HEK293 (cell line): ENCODE measurements around the gene IGF1R.

Experiments
- CTCF ChIA-PET: fragments of 350-600 bp; formaldehyde crosslinking; extraction: SDS; loops from one replicate; lab custom pipeline; 2021; ENCODE audit warnings: antibody characterized with exemption; lab: Yijun Ruan, JAX
- POLR2A ChIA-PET: fragments of 300-600 bp; formaldehyde crosslinking; extraction: SDS; loops from one replicate; lab custom pipeline; 2020; ENCODE audit warnings: antibody characterized with exemption, inconsistent platforms; lab: Yijun Ruan, JAX
- H3K27ac ChIP-seq: fragments of 200-500 bp; sonication (Bioruptor generic); 2 replicates; pipeline ENCODE4 v1.5.1; 2014; ENCODE audit warnings: low read depth, low read length, control low read depth, inconsistent platforms; ENCODE audit errors: extremely low read depth
- H3K36me3 ChIP-seq, 2 experiments: fragments of 200-500 bp in 1 of 2; sonication (Bioruptor generic) in 1 of 2; 1 replicate in 1 of 2; 2 replicates in 1 of 2; pipeline ENCODE4 v1.5.1; 2014 to 2017; ENCODE audit warnings: inconsistent platforms in 2 of 2, low read length in 2 of 2; ENCODE audit not compliant: control insufficient read depth in 2 of 2, insufficient read depth in 1 of 2
- H3K4me1 ChIP-seq: fragments of 200-500 bp; sonication (Bioruptor generic); 2 replicates; pipeline ENCODE4 v1.5.1; 2014; ENCODE audit warnings: mild to moderate bottlenecking, low read length, inconsistent platforms; ENCODE audit not compliant: control insufficient read depth, insufficient read depth
- H3K4me3 ChIP-seq: 2 replicates; pipeline ENCODE4 v1.5.1; 2011; ENCODE audit warnings: low read depth, mild to moderate bottlenecking, control low read depth, low read length, moderate library complexity
- H3K9me3 ChIP-seq: fragments of 200-500 bp; sonication (Bioruptor generic); 2 replicates; pipeline ENCODE4 v1.5.1; 2014; ENCODE audit warnings: low read depth, low read length, inconsistent platforms; ENCODE audit not compliant: control insufficient read depth, insufficient read depth
- BCL6B ChIP-seq: fragments of 450-650 bp; formaldehyde crosslinking; IDR thresholded peaks from 2 replicates; pipeline ENCODE4 v1.5.1; 2017; ENCODE audit warnings: missing biosample characterization, missing genetic modification characterization
- GFI1B ChIP-seq: fragments of 450-650 bp; formaldehyde crosslinking; IDR thresholded peaks from 2 replicates; pipeline ENCODE4 v1.5.1; 2016; ENCODE audit warnings: missing biosample characterization, missing genetic modification characterization
- GLI4 ChIP-seq: fragments of 450-650 bp; formaldehyde crosslinking; IDR thresholded peaks from 2 replicates; pipeline ENCODE4 v1.5.1; 2016; ENCODE audit warnings: missing biosample characterization, missing genetic modification characterization
- PRDM1 ChIP-seq: fragments of 450-650 bp; formaldehyde crosslinking; IDR thresholded peaks from 2 replicates; pipeline ENCODE4; 2016; ENCODE audit warnings: missing biosample characterization, missing genetic modification characterization
- SCRT1 ChIP-seq: fragments of 450-650 bp; formaldehyde crosslinking; IDR thresholded peaks from 2 replicates; pipeline ENCODE4 v1.5.1; 2016; ENCODE audit warnings: missing biosample characterization, missing genetic modification characterization, borderline replicate concordance
- ZFHX2 ChIP-seq: fragments of 450-650 bp; formaldehyde crosslinking; conservative IDR thresholded peaks from 2 replicates; pipeline ENCODE4 v1.5.1; 2016; ENCODE audit warnings: missing biosample characterization, missing genetic modification characterization
- ZFP3 ChIP-seq: fragments of 450-650 bp; formaldehyde crosslinking; IDR thresholded peaks from 2 replicates; pipeline ENCODE4 v1.5.1; 2016; ENCODE audit warnings: low read depth, missing biosample characterization, missing genetic modification characterization
- ZNF302 ChIP-seq: fragments of 450-650 bp; formaldehyde crosslinking; IDR thresholded peaks from 2 replicates; pipeline ENCODE4 v1.5.1; 2016; ENCODE audit warnings: missing biosample characterization, missing genetic modification characterization, low read depth
- ZNF354C ChIP-seq: fragments of 450-650 bp; formaldehyde crosslinking; IDR thresholded peaks from 2 replicates; pipeline ENCODE4 v1.5.1; 2016; ENCODE audit warnings: missing biosample characterization, missing genetic modification characterization, low read depth, borderline replicate concordance
- ZNF416 ChIP-seq: fragments of 450-650 bp; formaldehyde crosslinking; IDR thresholded peaks from 2 replicates; pipeline ENCODE4 v1.5.1; 2016; ENCODE audit warnings: missing biosample characterization, missing genetic modification characterization
- ZNF426 ChIP-seq: fragments of 450-650 bp; formaldehyde crosslinking; IDR thresholded peaks from 2 replicates; pipeline ENCODE4 v1.5.1; 2017; ENCODE audit warnings: missing biosample characterization, missing genetic modification characterization, mild to moderate bottlenecking, inconsistent platforms, moderate library complexity
- TF ChIP-seq, protein P1 (sequence below): fragments of 450-650 bp; formaldehyde crosslinking; IDR thresholded peaks from 2 replicates; pipeline ENCODE4 v1.5.1; 2016; ENCODE audit warnings: missing biosample characterization, missing genetic modification characterization
- TF ChIP-seq, protein P2 (sequence below): fragments of 450-650 bp; formaldehyde crosslinking; IDR thresholded peaks from 2 replicates; pipeline ENCODE4 v1.5.1; 2016; ENCODE audit warnings: missing biosample characterization, missing genetic modification characterization
- TF ChIP-seq, protein P3 (sequence below): fragments of 450-650 bp; formaldehyde crosslinking; IDR thresholded peaks from 2 replicates; pipeline ENCODE4 v1.5.1; 2016; ENCODE audit warnings: missing biosample characterization, missing genetic modification characterization
- TF ChIP-seq, protein P4 (sequence below): fragments of 450-650 bp; formaldehyde crosslinking; optimal IDR thresholded peaks from 2 replicates; pipeline ENCODE3; 2016; ENCODE audit warnings: missing biosample characterization, mild to moderate bottlenecking, missing genetic modification characterization
- TF ChIP-seq, protein P5 (sequence below): fragments of 450-650 bp; formaldehyde crosslinking; IDR thresholded peaks from 2 replicates; pipeline ENCODE4 v1.5.1; 2016; ENCODE audit warnings: missing biosample characterization, missing genetic modification characterization

Gene IGF1R

GRCh38 chr15:98715401-98715800, 67.1 kb downstream of the IGF1R start:
- no peaks in the 10 kb centered on the region for H3K9me3 ChIP-seq
- TF ChIP-seq GLI4 (tag by site-specific recombination) = no peak
- TF ChIP-seq, protein P1, sequence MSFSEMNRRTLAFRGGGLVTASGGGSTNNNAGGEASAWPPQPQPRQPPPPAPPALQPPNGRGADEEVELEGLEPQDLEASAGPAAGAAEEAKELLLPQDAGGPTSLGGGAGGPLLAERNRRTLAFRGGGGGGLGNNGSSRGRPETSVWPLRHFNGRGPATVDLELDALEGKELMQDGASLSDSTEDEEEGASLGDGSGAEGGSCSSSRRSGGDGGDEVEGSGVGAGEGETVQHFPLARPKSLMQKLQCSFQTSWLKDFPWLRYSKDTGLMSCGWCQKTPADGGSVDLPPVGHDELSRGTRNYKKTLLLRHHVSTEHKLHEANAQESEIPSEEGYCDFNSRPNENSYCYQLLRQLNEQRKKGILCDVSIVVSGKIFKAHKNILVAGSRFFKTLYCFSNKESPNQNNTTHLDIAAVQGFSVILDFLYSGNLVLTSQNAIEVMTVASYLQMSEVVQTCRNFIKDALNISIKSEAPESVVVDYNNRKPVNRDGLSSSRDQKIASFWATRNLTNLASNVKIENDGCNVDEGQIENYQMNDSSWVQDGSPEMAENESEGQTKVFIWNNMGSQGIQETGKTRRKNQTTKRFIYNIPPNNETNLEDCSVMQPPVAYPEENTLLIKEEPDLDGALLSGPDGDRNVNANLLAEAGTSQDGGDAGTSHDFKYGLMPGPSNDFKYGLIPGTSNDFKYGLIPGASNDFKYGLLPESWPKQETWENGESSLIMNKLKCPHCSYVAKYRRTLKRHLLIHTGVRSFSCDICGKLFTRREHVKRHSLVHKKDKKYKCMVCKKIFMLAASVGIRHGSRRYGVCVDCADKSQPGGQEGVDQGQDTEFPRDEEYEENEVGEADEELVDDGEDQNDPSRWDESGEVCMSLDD (tag by site-specific recombination) = no peak
- no peak for TF ChIP-seq GFI1B (tag by site-specific recombination)
- TF ChIP-seq, protein P2, sequence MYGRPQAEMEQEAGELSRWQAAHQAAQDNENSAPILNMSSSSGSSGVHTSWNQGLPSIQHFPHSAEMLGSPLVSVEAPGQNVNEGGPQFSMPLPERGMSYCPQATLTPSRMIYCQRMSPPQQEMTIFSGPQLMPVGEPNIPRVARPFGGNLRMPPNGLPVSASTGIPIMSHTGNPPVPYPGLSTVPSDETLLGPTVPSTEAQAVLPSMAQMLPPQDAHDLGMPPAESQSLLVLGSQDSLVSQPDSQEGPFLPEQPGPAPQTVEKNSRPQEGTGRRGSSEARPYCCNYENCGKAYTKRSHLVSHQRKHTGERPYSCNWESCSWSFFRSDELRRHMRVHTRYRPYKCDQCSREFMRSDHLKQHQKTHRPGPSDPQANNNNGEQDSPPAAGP (tag by site-specific recombination) = no peak
- TF ChIP-seq BCL6B = no peak
- TF ChIP-seq ZNF426 (tag by site-specific recombination) = no peak
- TF ChIP-seq ZNF416 (tag by site-specific recombination) = no peak
- no peak for TF ChIP-seq SCRT1 (tag by site-specific recombination)
- TF ChIP-seq ZFHX2 (tag by site-specific recombination) = no peak
- TF ChIP-seq PRDM1 = no peak
- TF ChIP-seq, protein P3, sequence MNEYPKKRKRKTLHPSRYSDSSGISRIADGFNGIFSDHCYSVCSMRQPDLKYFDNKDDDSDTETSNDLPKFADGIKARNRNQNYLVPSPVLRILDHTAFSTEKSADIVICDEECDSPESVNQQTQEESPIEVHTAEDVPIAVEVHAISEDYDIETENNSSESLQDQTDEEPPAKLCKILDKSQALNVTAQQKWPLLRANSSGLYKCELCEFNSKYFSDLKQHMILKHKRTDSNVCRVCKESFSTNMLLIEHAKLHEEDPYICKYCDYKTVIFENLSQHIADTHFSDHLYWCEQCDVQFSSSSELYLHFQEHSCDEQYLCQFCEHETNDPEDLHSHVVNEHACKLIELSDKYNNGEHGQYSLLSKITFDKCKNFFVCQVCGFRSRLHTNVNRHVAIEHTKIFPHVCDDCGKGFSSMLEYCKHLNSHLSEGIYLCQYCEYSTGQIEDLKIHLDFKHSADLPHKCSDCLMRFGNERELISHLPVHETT (tag by site-specific recombination) = no peak
- no peak for TF ChIP-seq ZNF302 (tag by site-specific recombination)
- TF ChIP-seq ZNF354C (tag by site-specific recombination) = no peak
- TF ChIP-seq, protein P4, sequence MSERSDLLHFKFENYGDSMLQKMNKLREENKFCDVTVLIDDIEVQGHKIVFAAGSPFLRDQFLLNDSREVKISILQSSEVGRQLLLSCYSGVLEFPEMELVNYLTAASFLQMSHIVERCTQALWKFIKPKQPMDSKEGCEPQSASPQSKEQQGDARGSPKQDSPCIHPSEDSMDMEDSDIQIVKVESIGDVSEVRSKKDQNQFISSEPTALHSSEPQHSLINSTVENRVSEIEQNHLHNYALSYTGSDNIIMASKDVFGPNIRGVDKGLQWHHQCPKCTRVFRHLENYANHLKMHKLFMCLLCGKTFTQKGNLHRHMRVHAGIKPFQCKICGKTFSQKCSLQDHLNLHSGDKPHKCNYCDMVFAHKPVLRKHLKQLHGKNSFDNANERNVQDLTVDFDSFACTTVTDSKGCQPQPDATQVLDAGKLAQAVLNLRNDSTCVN (tag by site-specific recombination) = no peak
- no peak for TF ChIP-seq ZFP3 (tag by site-specific recombination)
- TF ChIP-seq, protein P5, sequence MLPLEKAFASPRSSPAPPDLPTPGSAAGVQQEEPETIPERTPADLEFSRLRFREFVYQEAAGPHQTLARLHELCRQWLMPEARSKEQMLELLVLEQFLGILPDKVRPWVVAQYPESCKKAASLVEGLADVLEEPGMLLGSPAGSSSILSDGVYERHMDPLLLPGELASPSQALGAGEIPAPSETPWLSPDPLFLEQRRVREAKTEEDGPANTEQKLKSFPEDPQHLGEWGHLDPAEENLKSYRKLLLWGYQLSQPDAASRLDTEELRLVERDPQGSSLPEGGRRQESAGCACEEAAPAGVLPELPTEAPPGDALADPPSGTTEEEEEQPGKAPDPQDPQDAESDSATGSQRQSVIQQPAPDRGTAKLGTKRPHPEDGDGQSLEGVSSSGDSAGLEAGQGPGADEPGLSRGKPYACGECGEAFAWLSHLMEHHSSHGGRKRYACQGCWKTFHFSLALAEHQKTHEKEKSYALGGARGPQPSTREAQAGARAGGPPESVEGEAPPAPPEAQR = no peak
- TF ChIP-seq, all 188 proteins: peak for 0
- no peak overlapping the region for H3K4me3 ChIP-seq
- ChIA-PET POLR2A (no interaction called here), CTCF (no interaction called here)
- peaks cover 8% of the 10 kb centered on the region for H3K4me1 ChIP-seq
- peaks cover 4 to 6% of the 10 kb centered on the region in 2 experiments; a peak in 1 of 3 replicates for H3K36me3 ChIP-seq
- no peak overlapping the region for H3K27ac ChIP-seq
